OCI-LY1 (cell line): ENCODE results near the gene MED1.

Source experiments
- CTCF ChIP-seq: fragments of 200-600 bp; sonication (generic), shearing (Covaris generic); IDR thresholded peaks from 2 replicates; pipeline ENCODE4 v1.5.1; 2017; ENCODE audit warnings: mild to moderate bottlenecking, antibody characterized with exemption, low read length, moderate library complexity, mixed read lengths
- EZH2 ChIP-seq: fragments of 200-600 bp; sonication (generic), shearing (Covaris generic); IDR thresholded peaks from 2 replicates; pipeline ENCODE4 v1.8.0; 2017; ENCODE audit warnings: borderline replicate concordance, mixed run types, mild to moderate bottlenecking, antibody characterized with exemption, low read length, moderate library complexity, mixed read lengths

GRCh38 chr17:39483506-39483905 is 32.4 kb upstream of the MED1 start:
- TF ChIP-seq CTCF (no peak), EZH2 (no peak)
